IMR-90 (cell line): ENCODE results near the gene FLOT2. TPM values are rescaled to one million over a fixed set of nuclear protein-coding genes. Genes with fewer than 3 reads are reported as not detected.

Experiments used
- ATAC-seq: fragments of 200-7000 bp; cut with Tn5 transposase; 2 replicates; pipeline ENCODE4 v1.9.1; 2020; ENCODE audit warnings: low read depth, mild to moderate bottlenecking, moderate library complexity
- BruUV-seq: library from RNA; stranded (reverse); fragments of 400-500 nt; replicated peaks from 2 replicates; lab custom pipeline; 2021; lab: Mats Ljungman, UMichigan
- CTCF ChIA-PET: fragments of 300-600 bp; formaldehyde crosslinking; extraction: SDS; loops from one replicate; lab custom pipeline; 2021; ENCODE audit warnings: antibody characterized with exemption; lab: Yijun Ruan, JAX
- POLR2A ChIA-PET: fragments of 300-600 bp; sonication (Branson Sonifier 250); formaldehyde crosslinking; loops from one replicate; lab custom pipeline; 2022; ENCODE audit warnings: antibody characterized with exemption; ENCODE audit not compliant: unreplicated experiment; lab: Charles Lee
- DNase-seq: peaks from one replicate; pipeline ENCODE4 v3.0.0; 2013
- H2AFZ ChIP-seq: replicated peaks from 2 replicates; pipeline ENCODE3; 2013; ENCODE audit warnings: low read length, mild to moderate bottlenecking; ENCODE audit not compliant: poor library complexity
- H2AK5ac ChIP-seq: 2 replicates; pipeline ENCODE4 v1.6.1; 2013; ENCODE audit warnings: low read depth, low read length, inconsistent platforms
- H2AK9ac ChIP-seq: replicated peaks from 2 replicates; pipeline ENCODE3; 2013; ENCODE audit warnings: mild to moderate bottlenecking, low read depth, low read length, moderate library complexity; ENCODE audit not compliant: poor library complexity
- H2BK120ac ChIP-seq: 2 replicates; pipeline ENCODE4 v1.6.1; 2013; ENCODE audit warnings: low read depth, low read length, inconsistent platforms
- H2BK15ac ChIP-seq: 3 replicates; pipeline ENCODE4 v1.6.1; 2013; ENCODE audit warnings: low read depth, low read length, inconsistent platforms
- H2BK20ac ChIP-seq: 2 replicates; pipeline ENCODE4 v1.6.1; 2013; ENCODE audit warnings: low read depth, mild to moderate bottlenecking, inconsistent platforms, low read length, moderate library complexity
- H2BK5ac ChIP-seq: 2 replicates; pipeline ENCODE4 v1.6.1; 2013; ENCODE audit warnings: mild to moderate bottlenecking, low read depth, low read length, inconsistent platforms; ENCODE audit not compliant: poor library complexity, severe bottlenecking
- H3K14ac ChIP-seq: replicated peaks from 2 replicates; pipeline ENCODE4 v1.6.1; 2013; ENCODE audit warnings: low read depth, low read length, inconsistent platforms
- H3K18ac ChIP-seq: 2 replicates; pipeline ENCODE4 v1.6.1; 2013; ENCODE audit warnings: low read depth, low read length, control low read depth
- H3K23ac ChIP-seq: 2 replicates; pipeline ENCODE4 v1.6.1; 2013; ENCODE audit warnings: low read depth, low read length, inconsistent platforms
- H3K27ac ChIP-seq: 2 replicates; pipeline ENCODE4 v1.5.1; 2013; ENCODE audit warnings: mild to moderate bottlenecking, control low read depth, low read length; ENCODE audit not compliant: insufficient read depth
- H3K27me3 ChIP-seq: 2 replicates; pipeline ENCODE4 v1.6.1; 2013; ENCODE audit warnings: low read length; ENCODE audit not compliant: control insufficient read depth, insufficient read depth
- H3K36me3 ChIP-seq: 2 replicates; pipeline ENCODE4 v1.6.1; 2013; ENCODE audit warnings: low read length, mixed read lengths; ENCODE audit not compliant: control insufficient read depth, insufficient read depth
- H3K4ac ChIP-seq: 2 replicates; pipeline ENCODE4 v1.6.1; 2013; ENCODE audit warnings: low read depth, low read length, inconsistent platforms
- H3K4me1 ChIP-seq: 2 replicates; pipeline ENCODE4 v1.6.1; 2013; ENCODE audit warnings: low read length, mixed read lengths; ENCODE audit not compliant: control insufficient read depth, insufficient read depth
- H3K4me2 ChIP-seq: 2 replicates; pipeline ENCODE4 v1.6.1; 2013; ENCODE audit warnings: low read depth, mild to moderate bottlenecking, control low read depth, low read length, moderate library complexity
- H3K4me3 ChIP-seq: 2 replicates; pipeline ENCODE4 v1.5.1; 2013; ENCODE audit warnings: low read depth, mild to moderate bottlenecking, control low read depth, low read length, moderate library complexity; ENCODE audit not compliant: insufficient read depth
- H3K56ac ChIP-seq: 2 replicates; pipeline ENCODE4 v1.6.1; 2013; ENCODE audit warnings: low read length, inconsistent platforms; ENCODE audit not compliant: insufficient read depth; ENCODE audit errors: extremely low read depth
- H3K79me1 ChIP-seq, 2 experiments: 2 replicates each; pipeline ENCODE4 v1.6.1; 2013; ENCODE audit warnings: low read length in 2 of 2, inconsistent platforms in 1 of 2, low read depth in 1 of 2
- H3K9ac ChIP-seq: 2 replicates; pipeline ENCODE4 v1.6.1; 2013; ENCODE audit warnings: low read depth, low read length, control low read depth
- H3K9me1 ChIP-seq: 2 replicates; pipeline ENCODE4 v1.6.1; 2013; ENCODE audit warnings: low read length, inconsistent platforms; ENCODE audit not compliant: insufficient read depth
- H3K9me3 ChIP-seq: 2 replicates; pipeline ENCODE4 v1.6.1; 2013; ENCODE audit warnings: low read length; ENCODE audit not compliant: control insufficient read depth, insufficient read depth
- H4K20me1 ChIP-seq: 2 replicates; pipeline ENCODE4 v1.6.1; 2013; ENCODE audit warnings: low read length, inconsistent platforms; ENCODE audit not compliant: insufficient read depth
- H4K5ac ChIP-seq: 2 replicates; pipeline ENCODE4 v1.6.1; 2013; ENCODE audit warnings: mild to moderate bottlenecking, low read depth, low read length, control low read depth
- H4K8ac ChIP-seq, 2 experiments: 2 replicates each; pipeline ENCODE4 v1.6.1; 2013; ENCODE audit warnings: low read depth in 2 of 2, low read length in 2 of 2, control low read depth in 1 of 2, inconsistent platforms in 1 of 2
- H4K91ac ChIP-seq: 2 replicates; pipeline ENCODE4 v1.6.1; 2013; ENCODE audit warnings: low read depth, low read length, inconsistent platforms; ENCODE audit not compliant: insufficient read depth
- BHLHE40 ChIP-seq: fragments of 150-350 bp; IDR thresholded peaks from 2 replicates; pipeline ENCODE4 v1.6.1; 2016; ENCODE audit warnings: mild to moderate bottlenecking, low read depth, low read length
- CEBPB ChIP-seq: IDR thresholded peaks from 2 replicates; pipeline ENCODE4 v1.6.1; 2012; ENCODE audit warnings: low read depth, low read length, improper control_type of control experiment
- CHD1 ChIP-seq: IDR thresholded peaks from 2 replicates; pipeline ENCODE4 v1.6.1; 2012; ENCODE audit warnings: low read depth, low read length, improper control_type of control experiment
- CTCF ChIP-seq: conservative IDR thresholded peaks from 2 replicates; pipeline ENCODE4 v1.5.1; 2012; ENCODE audit warnings: mild to moderate bottlenecking, low read depth, low read length, improper control_type of control experiment
- FOS ChIP-seq: fragments of 150-350 bp; IDR thresholded peaks from 2 replicates; pipeline ENCODE4 v1.6.1; 2016; ENCODE audit warnings: low read depth, low read length
- MAFK ChIP-seq: IDR thresholded peaks from 2 replicates; pipeline ENCODE4 v1.6.1; 2012; ENCODE audit warnings: low read depth, low read length, improper control_type of control experiment
- MAZ ChIP-seq: IDR thresholded peaks from 2 replicates; pipeline ENCODE4 v1.6.1; 2012; ENCODE audit warnings: low read depth, mild to moderate bottlenecking, low read length, improper control_type of control experiment, moderate library complexity, borderline replicate concordance
- MXI1 ChIP-seq: IDR thresholded peaks from 2 replicates; pipeline ENCODE4 v1.6.1; 2012; ENCODE audit warnings: low read depth, mild to moderate bottlenecking, low read length, moderate library complexity, borderline replicate concordance
- NFE2L2 ChIP-seq: fragments of 150-350 bp; IDR thresholded peaks from 2 replicates; pipeline ENCODE4 v1.6.1; 2016; ENCODE audit warnings: low read depth, mild to moderate bottlenecking, low read length
- POLR2A ChIP-seq: IDR thresholded peaks from 2 replicates; pipeline ENCODE4 v1.6.1; 2012; ENCODE audit warnings: mild to moderate bottlenecking, low read depth, low read length
- RAD21 ChIP-seq: IDR thresholded peaks from 2 replicates; pipeline ENCODE4 v1.6.1; 2012; ENCODE audit warnings: low read length, improper control_type of control experiment
- RCOR1 ChIP-seq: IDR thresholded peaks from 2 replicates; pipeline ENCODE4 v1.6.1; 2012; ENCODE audit warnings: mild to moderate bottlenecking, low read length, improper control_type of control experiment; ENCODE audit not compliant: insufficient replicate concordance
- RFX5 ChIP-seq: IDR thresholded peaks from 2 replicates; pipeline ENCODE4 v1.8.0; 2012; ENCODE audit warnings: low read depth, mild to moderate bottlenecking, low read length, moderate library complexity
- SMC3 ChIP-seq: fragments of 150-350 bp; IDR thresholded peaks from 2 replicates; pipeline ENCODE4 v1.6.1; 2016; ENCODE audit warnings: low read depth, mild to moderate bottlenecking, antibody characterized with exemption, low read length, moderate library complexity
- USF2 ChIP-seq: fragments of 150-350 bp; IDR thresholded peaks from 2 replicates; pipeline ENCODE4 v1.6.1; 2017; ENCODE audit warnings: mild to moderate bottlenecking, antibody characterized with exemption, low read length, low read depth
- WGBS, 2 experiments: methylation state at CpG; one replicate each; pipeline versions ENCODE4 v1.1.5 to v1.1.7; 2013; ENCODE audit warnings: missing lambda C conversion rate in 2 of 2; ENCODE audit not compliant: insufficient read length in 1 of 2; ENCODE audit errors: extremely low coverage in 2 of 2; 5-methylcytosine and 5-hydroxymethylcytosine counted together
- dilution Hi-C: fragments of 300-500 bp; cut with HindIII; formaldehyde crosslinking; loops from one replicate; pipeline ENCODE4 v1.14.3; 2018; ENCODE audit warnings: low sequenced_read_pairs; ENCODE audit not compliant: unreplicated experiment
- in situ Hi-C: fragments of 300-500 bp; cut with MboI; formaldehyde crosslinking; loops from 3 replicates; pipeline ENCODE4 v1.14.3; 2019; ENCODE audit warnings: low sequenced_read_pairs, inconsistent platforms, mixed read lengths
- intact Hi-C: fragments of 100-400 bp; cut with micrococcal nuclease; formaldehyde crosslinking; loops from 2 replicates; pipeline ENCODE4 v1.10.0; 2022
- polyA plus RNA-seq, 3 experiments: library from polyadenylated mRNA; depleted of rRNA; stranded (reverse); fragments of >200 nt; gene quantifications; 2 replicates each; pipeline ENCODE4 v1.2.3, GENCODE V29; 2012; ENCODE audit warnings: low replicate concordance in 1 of 3
- total RNA-seq: library from RNA; depleted of rRNA; stranded (reverse); fragments of >200 nt; gene quantifications from 2 replicates; pipeline ENCODE4 v1.2.3, GENCODE V29; 2012

The FLOT2 gene
- total and polyA plus RNA-seq, 2 of the 4 experiments (the other 2 are of a cell fraction) = 19.7 to 67.9 TPM

- H3K27ac ChIP-seq = peak overlapping the region; percentile 27; the same call in 1 of the 2 replicates
- peak overlapping the region; percentile 5; the same call in 1 of the 2 replicates for H3K4ac ChIP-seq
- peaks cover 16% of the 10 kb centered on the region for H3K9me1 ChIP-seq
- 7% methylated on average over 36 of the region's 62 CpGs; no CpG with 5 or more reads in 1 of the 2 experiments for WGBS, 2 experiments
- no peak overlapping the region for H2BK120ac ChIP-seq
- ATAC-seq = peak; percentile 70
- CTCF ChIA-PET = interaction anchor here (0.5 to 1.7 kb wide), 5 partner anchors 35 to 138 kb away, joined by 3 to 6 read pairs (median 4); no protein-coding TSS in a partner anchor
- in situ Hi-C loops = no loop called here
- no peak for DNase-seq
- H3K23ac ChIP-seq = peak overlapping the region; percentile 46
- peak overlapping the region in 1 of 2 experiments; percentile 28; a peak in 1 of 4 replicates for H4K8ac ChIP-seq
- H3K14ac ChIP-seq = 0 out of 2 replicates have a peak overlapping the region, but pooled peaks have one; percentile 3
- H3K4me2 ChIP-seq = peak overlapping the region; percentile 92
- peaks cover 8% of the 10 kb centered on the region for H3K4me1 ChIP-seq
- peak overlapping the region; percentile 62 for H3K4me3 ChIP-seq
- peak overlapping the region; percentile 68 for H2AK9ac ChIP-seq
- dilution Hi-C loops = no loop called here
- no peak overlapping the region for H2BK15ac ChIP-seq
- 0 out of 2 replicates have a peak overlapping the region, but pooled peaks have one; percentile 9 for H3K56ac ChIP-seq
- no TSS peak for BruUV-seq
- peaks cover 16% of the 10 kb centered on the region; the same call in 1 of the 2 replicates for H4K20me1 ChIP-seq
- peak overlapping the region; percentile 37; the same call in 1 of the 2 replicates for H3K9ac ChIP-seq
- H3K9me3 ChIP-seq = no peaks in the 10 kb centered on the region
- H2AK5ac ChIP-seq = no peak overlapping the region
- peaks cover 14% of the 10 kb centered on the region for H3K36me3 ChIP-seq
- no peak overlapping the region for H2BK20ac ChIP-seq
- H2BK5ac ChIP-seq = peak overlapping the region; percentile 14
- peak overlapping the region; percentile 43; the same call in 1 of the 2 replicates for H4K5ac ChIP-seq
- no peaks in the 10 kb centered on the region for H3K27me3 ChIP-seq
- peaks cover 7 to 37% of the 10 kb centered on the region in 2 experiments; a peak in 3 of 4 replicates for H3K79me1 ChIP-seq
- intact Hi-C loops = no loop called here
- POLR2A ChIA-PET = interaction anchor here (0.5 kb wide), 1 partner anchor 242 kb away, joined by 3 read pairs; no protein-coding TSS in a partner anchor
- H3K18ac ChIP-seq = no peak overlapping the region
- H4K91ac ChIP-seq = no peak overlapping the region
- peak overlapping the region; percentile 97 for H2AFZ ChIP-seq
- TF ChIP-seq RAD21 (no peak), CHD1 (no peak), POLR2A (no peak), RCOR1 (no peak), RFX5 (no peak), SMC3 (no peak), USF2 (no peak), BHLHE40 (no peak), MXI1 (no peak), CEBPB (no peak), MAZ (no peak), CTCF (no peak), FOS (no peak), NFE2L2 (no peak), MAFK (no peak)
Observed at GRCh38 chr17:28901866-28902818, 4.6 kb upstream of the FLOT2 start.
